Thyroid gland (tissue), 4 donors: Measurements from ENCODE around the gene GABARAPL2.

Experiments
- CTCF ChIP-seq, 6 experiments: fragments of 200-600 bp in 3 of 6; fragments of 450-650 bp in 3 of 6; sonication (generic) in 3 of 6; IDR thresholded peaks; one replicate each; pipeline ENCODE4 v1.5.1; 2016 to 2019; ENCODE audit warnings: antibody characterized with exemption in 6 of 6, mild to moderate bottlenecking in 2 of 6, inconsistent platforms in 1 of 6, moderate library complexity in 1 of 6
- POLR2A ChIP-seq, 2 donors: fragments of 450-650 bp; IDR thresholded peaks; one replicate each; pipeline ENCODE4 v1.6.1; 2017; ENCODE audit warnings: antibody characterized with exemption in 2 of 2, mild to moderate bottlenecking in 2 of 2, moderate library complexity in 1 of 2

- TF ChIP-seq CTCF (IDR thresholded peaks at IDR 0.05), result peak in 1 of 6 experiments; percentile 4
- TF ChIP-seq POLR2A (IDR thresholded peaks at IDR 0.05), result peak in 1 of 2 donors; percentile 89
These were observed at the start of gene GABARAPL2 for GRCh38 chr16:75566040-75566757.
